ENCODE data around the gene SOX1.

- no peak for TF ChIP-seq POLR2A (IDR thresholded peaks at IDR 0.05; ENCODE audit: low read depth, low read length)
- no peak for TF ChIP-seq TAF1 (IDR thresholded peaks at IDR 0.05; ENCODE audit: low read depth, low read length)
- TF ChIP-seq POLR2AphosphoS5 (IDR thresholded peaks at IDR 0.05; ENCODE audit: low read depth, low read length): no peak
- no peak for TF ChIP-seq POU2F2 (IDR thresholded peaks at IDR 0.05; ENCODE audit: low read depth, low read length)
Observed at GRCh38 chr13:112027250-112027649, 39.7 kb upstream of the SOX1 start.
